UCSD-AML1 (cell line): ENCODE measurements around the gene ANGPTL8.

Source experiments
- DNase-seq: peaks from one replicate; lab custom pipeline; 2025; ENCODE audit not compliant: unreplicated experiment; lab: John Stamatoyannopoulos, UW

ANGPTL8 gene

GRCh38 chr19:11260996-11261395 lies 21.6 kb downstream of the ANGPTL8 start:
- no peak for DNase-seq

GRCh38 chr19:11261431-11261970 lies 22.1 kb downstream of the ANGPTL8 start:
- no peak for DNase-seq

- no peak for DNase-seq
Observed at GRCh38 chr19:11261971-11262839, 22.8 kb downstream of the ANGPTL8 start, which contains the start of gene DOCK6. Gene DOCK6, minus strand, starts transcription at chr19:11262524. Its CDS starts 84 bp downstream, at chr19:11262440.

DNA sequence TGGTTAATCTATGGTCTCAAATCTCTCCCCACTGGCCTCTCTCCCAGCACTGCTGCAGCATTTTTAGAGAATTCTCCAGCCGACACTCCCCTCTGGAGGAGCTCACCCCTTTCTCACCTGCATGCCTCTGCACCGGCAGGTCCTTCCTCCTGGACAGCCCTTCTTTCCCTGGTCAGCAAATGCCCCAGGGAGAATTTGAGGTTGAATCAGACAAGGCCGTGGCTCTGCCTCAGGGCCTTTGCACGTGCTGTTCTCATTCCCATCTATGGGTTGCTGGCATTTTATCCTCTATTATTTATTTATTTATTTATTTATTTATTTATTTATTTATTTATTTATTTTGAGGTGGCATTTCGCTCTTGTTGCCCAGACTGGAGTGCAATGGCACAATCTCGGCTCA lies 24.3 kb downstream of the ANGPTL8 start:
- DNase-seq, result no peak

GRCh38 chr19:11264452-11265176 lies 25.2 kb downstream of the ANGPTL8 start:
- DNase-seq, result peak; percentile 40

- DNase-seq, result no peak
Observed at GRCh38 chr19:11265177-11265784, 25.9 kb downstream of the ANGPTL8 start.

DNA sequence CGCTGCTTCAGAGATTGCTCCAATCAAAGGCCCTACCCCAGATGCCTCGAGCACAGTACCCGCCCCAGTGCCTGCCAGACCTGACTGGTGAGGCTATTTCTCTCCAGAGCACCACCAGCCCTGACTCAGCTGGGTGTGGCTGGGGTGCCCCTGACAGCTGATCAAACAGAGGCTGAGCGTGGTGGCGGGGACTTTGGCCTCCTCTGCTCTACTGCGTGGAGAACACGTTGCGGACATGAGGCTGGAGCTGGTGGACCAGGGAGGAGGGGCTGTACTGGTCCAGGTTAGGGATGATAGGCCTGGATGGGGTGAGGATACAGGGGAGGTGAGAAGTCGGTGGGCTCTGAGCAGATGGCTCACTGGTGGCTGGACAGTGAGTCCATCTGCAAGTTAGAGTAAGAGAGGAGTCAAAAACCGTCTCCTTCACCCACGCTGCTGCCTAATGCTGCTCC lies 26.4 kb downstream of the ANGPTL8 start:
- no peak for DNase-seq

DNA sequence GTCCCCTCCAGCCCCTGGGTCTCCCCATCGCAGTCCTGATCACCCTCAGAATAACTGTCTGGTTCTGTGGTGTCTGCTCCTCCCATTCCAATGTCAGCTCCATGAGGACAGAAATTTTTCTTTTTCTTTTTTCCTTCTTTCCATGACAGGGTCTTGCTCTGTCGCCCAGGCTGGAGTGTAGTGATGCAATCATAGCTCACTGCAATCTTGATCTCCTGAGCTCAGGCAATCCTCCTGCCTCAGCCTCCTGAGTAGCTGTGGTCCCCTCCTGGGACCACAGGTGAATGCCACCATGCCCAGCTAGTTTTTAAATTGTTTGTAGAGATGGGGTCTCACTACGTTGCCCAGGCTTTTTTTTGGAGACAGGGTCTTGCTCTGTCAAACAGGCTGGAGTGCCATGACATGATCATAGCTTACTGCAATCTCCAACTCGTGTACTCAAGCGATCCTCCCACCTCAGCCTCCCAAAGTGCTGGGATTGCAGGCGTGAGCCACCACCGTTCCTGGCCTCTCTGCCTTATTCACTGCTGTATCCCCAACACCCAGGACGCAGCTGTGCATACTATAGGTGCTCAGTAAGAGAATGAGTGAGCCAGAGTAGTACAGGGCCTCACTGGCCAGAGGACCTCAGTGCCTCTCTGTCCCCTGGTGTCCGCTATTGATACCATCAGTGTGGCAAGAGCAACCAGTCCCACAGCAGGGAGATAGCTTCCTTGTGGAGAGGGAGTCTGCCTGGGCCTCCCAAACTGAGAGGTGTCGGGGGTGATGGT lies 28.1 kb downstream of the ANGPTL8 start:
- no peak for DNase-seq

DNA sequence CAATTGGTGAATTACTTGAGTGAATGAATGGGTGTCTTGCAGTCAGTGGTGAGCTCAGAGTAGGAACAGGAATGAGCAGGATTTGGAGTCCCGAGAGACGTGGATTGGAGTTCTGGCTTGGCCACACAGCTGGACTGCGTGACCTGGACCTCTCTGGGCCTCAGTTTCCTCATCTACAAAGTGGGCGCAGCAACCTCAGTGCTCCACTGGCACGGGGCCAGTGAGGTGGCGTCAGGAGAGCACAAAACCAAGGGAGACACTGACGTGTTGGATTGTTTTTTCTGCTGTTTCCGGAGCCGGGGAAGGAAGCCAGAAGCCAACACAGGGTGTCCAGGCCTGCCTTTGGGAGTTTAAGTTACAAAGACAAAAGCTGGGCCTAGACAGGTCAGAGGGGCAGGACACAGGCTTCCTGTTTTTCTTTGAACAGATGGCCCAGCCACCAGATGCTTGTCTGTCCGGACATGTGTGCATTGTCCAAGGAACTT lies 29.4 kb downstream of the ANGPTL8 start:
- peak; percentile 72 for DNase-seq

- DNase-seq, result no peak
Observed at GRCh38 chr19:11269408-11269807, 30.0 kb downstream of the ANGPTL8 start.

DNA sequence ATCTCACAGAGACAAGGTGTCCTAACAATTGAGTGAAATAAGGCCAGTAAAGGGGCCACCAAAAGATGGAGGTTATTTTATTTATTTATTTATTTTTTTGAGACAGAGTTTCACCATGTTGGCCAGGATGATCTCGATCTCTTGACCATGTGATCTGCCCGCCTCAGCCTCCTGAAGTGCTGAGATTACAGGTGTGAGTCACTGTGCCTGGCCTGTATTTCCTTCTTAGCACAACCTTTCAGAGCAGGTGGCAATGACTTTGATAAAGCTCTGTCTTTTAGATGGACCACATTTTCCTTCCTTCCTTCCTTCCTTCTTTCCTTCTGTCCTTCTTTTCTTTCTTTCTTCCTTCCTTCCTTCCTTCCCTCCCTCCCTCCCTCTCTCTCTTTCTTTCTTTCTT lies 33.9 kb downstream of the ANGPTL8 start:
- DNase-seq, result no peak

GRCh38 chr19:11273989-11274388 lies 34.6 kb downstream of the ANGPTL8 start:
- DNase-seq, result no peak

- no peak for DNase-seq
Observed at GRCh38 chr19:11274533-11275086, 35.2 kb downstream of the ANGPTL8 start.

GRCh38 chr19:11278670-11279069 lies 39.3 kb downstream of the ANGPTL8 start:
- no peak for DNase-seq

DNA sequence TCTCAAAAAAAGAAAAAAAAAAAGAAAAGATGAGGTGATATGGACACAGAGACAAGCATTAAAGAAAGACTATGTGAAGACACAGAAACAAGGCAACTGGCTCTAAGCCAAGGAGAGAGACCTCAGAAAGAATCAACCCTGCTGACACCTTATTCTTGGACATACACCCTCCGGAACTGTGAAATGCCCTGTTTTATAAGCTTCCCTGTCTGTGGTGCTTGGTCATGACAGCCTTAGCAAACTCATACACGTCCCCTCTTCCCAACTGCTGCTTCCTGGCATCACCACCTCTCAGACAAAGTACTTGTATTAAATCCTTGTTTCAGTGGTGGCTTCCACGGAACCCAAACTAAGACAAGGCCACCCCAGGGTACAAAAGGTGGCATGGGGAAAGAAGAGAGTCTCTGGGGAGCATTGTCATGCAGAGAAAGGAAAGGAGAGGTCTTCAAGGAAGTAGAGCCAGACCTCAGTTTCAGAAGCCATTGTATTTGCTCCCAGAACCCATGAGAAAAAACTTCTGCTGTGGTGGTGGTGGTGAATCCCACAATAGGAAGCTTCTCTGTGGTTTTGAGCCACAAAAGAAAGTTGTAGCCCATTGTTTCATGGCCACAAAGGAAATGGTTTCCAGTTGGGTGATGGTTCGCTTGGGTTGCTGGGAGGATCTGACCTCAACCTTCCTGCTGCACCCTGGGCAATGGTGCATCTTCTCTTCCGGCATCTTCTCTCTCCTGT lies 40.3 kb downstream of the ANGPTL8 start:
- DNase-seq, result peak; percentile 69

DNA sequence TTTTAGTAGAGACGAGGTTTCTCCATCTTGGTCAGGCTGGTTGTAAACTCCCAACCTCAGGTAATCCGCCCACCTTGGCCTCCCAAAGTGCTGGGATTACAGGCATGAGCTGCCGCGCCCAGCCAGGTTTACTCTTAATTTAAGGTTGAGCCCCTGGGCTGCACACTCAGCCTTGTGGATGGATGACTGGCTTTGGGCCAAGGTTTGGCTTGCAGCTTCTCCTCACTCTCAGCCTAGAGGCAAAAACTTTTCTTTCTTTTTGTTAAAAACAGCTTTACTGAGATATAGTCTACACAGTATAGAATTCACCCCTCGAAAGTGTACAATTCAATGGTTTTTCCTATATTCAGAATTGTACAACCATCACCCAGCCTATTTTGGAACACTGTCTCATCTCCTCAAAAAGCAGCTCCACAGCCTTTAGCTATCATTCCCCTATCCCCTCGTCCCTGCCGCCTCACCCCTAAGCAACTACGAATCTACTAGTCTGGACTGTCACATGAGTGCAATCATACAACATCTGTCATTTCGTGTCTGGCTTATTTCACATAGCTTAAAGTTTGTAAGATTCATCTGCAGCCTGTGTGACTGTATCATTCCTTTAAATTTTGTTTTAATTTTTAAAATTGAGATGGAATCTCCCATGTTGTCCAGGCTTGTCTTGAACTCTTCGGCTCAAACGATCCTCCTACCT lies 42.1 kb downstream of the ANGPTL8 start:
- DNase-seq, result no peak

DNA sequence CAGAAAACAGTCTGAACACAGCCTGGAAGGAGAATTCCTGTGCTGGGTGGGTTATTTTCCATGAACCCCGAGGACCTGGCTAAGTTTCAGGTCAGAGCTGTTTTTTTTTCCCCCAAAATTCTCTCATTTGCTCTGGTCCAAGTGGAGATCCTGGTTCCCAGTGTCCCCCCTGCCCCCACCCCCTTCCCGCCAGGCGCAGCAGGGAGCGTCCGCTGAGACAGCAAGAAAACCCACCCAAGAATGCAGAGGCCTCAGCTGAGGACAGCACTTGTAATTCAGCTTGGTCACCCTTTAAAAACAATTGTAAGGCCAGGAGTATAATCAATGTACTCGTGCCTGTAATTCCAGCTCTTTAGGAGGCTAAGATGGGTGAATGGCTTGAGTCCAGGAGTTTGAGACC lies 45.1 kb downstream of the ANGPTL8 start:
- no peak for DNase-seq

DNA sequence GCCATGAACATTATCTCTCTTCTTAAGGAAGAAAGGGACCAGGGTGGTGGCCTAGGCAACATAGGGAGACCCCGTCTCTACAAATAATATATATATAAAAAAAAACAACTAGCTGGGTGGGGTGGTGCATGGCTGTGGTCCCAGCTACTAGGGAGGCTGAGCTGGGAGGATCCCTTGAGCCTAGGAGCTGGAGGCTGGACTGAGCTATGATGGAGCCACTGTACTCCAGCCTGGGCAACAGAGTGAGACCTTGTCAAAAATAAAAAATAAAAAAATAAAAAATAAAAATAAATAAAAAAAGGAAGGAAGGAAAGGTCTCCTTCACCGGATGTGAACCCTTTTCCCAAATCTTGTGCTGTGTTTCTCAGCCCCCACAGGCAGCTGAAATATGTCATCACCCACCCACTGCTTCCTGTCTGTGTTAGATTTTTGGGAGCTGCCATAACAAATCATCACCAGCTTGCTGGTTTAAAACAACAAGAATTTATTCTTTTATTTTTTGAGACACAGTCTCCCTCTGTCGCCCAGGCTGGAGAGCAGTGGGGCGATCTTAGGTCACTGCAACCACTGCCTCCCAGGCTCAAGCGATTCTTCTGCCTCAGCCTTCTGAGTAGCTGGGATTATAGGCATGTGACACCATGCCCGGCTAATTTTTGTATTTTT lies 47.0 kb downstream of the ANGPTL8 start:
- no peak for DNase-seq
